ENCODE data around the gene LAMC1.

DNA sequence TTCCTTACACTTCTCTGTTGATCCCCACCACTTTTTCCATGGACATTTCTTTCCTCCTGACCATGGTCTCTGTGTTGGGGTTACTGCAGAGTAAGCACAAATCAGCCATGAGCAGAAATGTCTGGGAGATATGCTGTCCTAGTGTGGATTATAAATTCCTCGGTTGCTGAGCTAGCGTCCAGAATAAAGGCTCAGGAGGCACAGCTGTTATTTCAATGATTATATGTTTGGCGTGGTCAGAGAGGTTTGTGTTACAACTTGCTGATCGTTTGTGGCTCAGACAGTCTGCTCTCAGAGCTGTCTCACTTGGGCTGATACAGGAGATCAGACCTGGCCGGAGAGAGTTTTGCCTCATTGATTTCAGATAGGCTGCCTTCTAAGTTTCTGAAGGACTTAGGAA, 125.4 kb downstream of the LAMC1 start:
- TF ChIP-seq, protein P1, sequence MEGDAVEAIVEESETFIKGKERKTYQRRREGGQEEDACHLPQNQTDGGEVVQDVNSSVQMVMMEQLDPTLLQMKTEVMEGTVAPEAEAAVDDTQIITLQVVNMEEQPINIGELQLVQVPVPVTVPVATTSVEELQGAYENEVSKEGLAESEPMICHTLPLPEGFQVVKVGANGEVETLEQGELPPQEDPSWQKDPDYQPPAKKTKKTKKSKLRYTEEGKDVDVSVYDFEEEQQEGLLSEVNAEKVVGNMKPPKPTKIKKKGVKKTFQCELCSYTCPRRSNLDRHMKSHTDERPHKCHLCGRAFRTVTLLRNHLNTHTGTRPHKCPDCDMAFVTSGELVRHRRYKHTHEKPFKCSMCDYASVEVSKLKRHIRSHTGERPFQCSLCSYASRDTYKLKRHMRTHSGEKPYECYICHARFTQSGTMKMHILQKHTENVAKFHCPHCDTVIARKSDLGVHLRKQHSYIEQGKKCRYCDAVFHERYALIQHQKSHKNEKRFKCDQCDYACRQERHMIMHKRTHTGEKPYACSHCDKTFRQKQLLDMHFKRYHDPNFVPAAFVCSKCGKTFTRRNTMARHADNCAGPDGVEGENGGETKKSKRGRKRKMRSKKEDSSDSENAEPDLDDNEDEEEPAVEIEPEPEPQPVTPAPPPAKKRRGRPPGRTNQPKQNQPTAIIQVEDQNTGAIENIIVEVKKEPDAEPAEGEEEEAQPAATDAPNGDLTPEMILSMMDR (IDR thresholded peaks at IDR 0.05), result no peak
- no peak for TF ChIP-seq POLR2A (IDR thresholded peaks at IDR 0.05)
